Mesenchymal stem cell (in vitro differentiated cells and primary cell): Measurements from ENCODE around the gene SPPL2B.

ENCODE experiments used
- DNase-seq: peaks from one replicate; pipeline ENCODE4 v3.0.0-alpha.2; 2013
- H2AFZ ChIP-seq: one replicate; pipeline ENCODE4 v1.6.1; 2013; ENCODE audit warnings: low read depth, mild to moderate bottlenecking, control low read depth, inconsistent platforms, low read length, moderate library complexity
- H2AK5ac ChIP-seq: 2 replicates; pipeline ENCODE4 v1.6.1; 2013; ENCODE audit warnings: low read length, moderate library complexity, mild to moderate bottlenecking, inconsistent platforms; ENCODE audit not compliant: severe bottlenecking
- H2BK120ac ChIP-seq: one replicate; pipeline ENCODE4 v1.6.1; 2013; ENCODE audit warnings: low read depth, mild to moderate bottlenecking, inconsistent platforms, low read length, moderate library complexity
- H2BK12ac ChIP-seq, 2 experiments: one replicate each; pipeline ENCODE4 v1.6.1; 2013; ENCODE audit warnings: inconsistent platforms in 2 of 2, low read length in 2 of 2, mild to moderate bottlenecking in 2 of 2, moderate library complexity in 2 of 2, control low read depth in 1 of 2
- H2BK15ac ChIP-seq: one replicate; pipeline ENCODE4 v1.6.1; 2013; ENCODE audit warnings: mild to moderate bottlenecking, low read depth, inconsistent platforms; ENCODE audit not compliant: poor library complexity, severe bottlenecking
- H2BK5ac ChIP-seq: 2 replicates; pipeline ENCODE4 v1.6.1; 2013; ENCODE audit warnings: low read depth, mild to moderate bottlenecking, low read length, control low read depth, inconsistent platforms; ENCODE audit not compliant: poor library complexity, severe bottlenecking
- H3K14ac ChIP-seq, 2 experiments: one replicate each; pipeline ENCODE4 v1.6.1; 2013; ENCODE audit warnings: inconsistent platforms in 2 of 2, low read length in 2 of 2, control low read depth in 1 of 2, mild to moderate bottlenecking in 1 of 2, moderate library complexity in 1 of 2
- H3K18ac ChIP-seq, 2 experiments: one replicate each; pipeline ENCODE4 v1.6.1; 2013; ENCODE audit warnings: inconsistent platforms in 2 of 2, low read length in 2 of 2, control low read depth in 1 of 2, low read depth in 1 of 2, mild to moderate bottlenecking in 1 of 2
- H3K23ac ChIP-seq, 2 experiments: one replicate each; pipeline ENCODE4 v1.6.1; 2013; ENCODE audit warnings: inconsistent platforms in 2 of 2, low read length in 2 of 2, mild to moderate bottlenecking in 2 of 2, moderate library complexity in 2 of 2, control low read depth in 1 of 2
- H3K27ac ChIP-seq: 2 replicates; pipeline ENCODE4 v1.5.1; 2013; ENCODE audit warnings: mild to moderate bottlenecking, moderate library complexity, low read length, control low read depth, inconsistent platforms; ENCODE audit not compliant: poor library complexity, severe bottlenecking
- H3K27me3 ChIP-seq, 2 experiments: 2 replicates each; pipeline versions ENCODE4 v1.6.1 to v1.7.0; 2013; ENCODE audit warnings: low read length in 2 of 2, mild to moderate bottlenecking in 2 of 2, moderate library complexity in 2 of 2, control low read depth in 1 of 2, inconsistent platforms in 1 of 2; ENCODE audit not compliant: control insufficient read depth in 1 of 2, insufficient read depth in 1 of 2
- H3K36me3 ChIP-seq, 2 experiments: 2 replicates each; pipeline versions ENCODE4 v1.6.1 to v1.7.0; 2013; ENCODE audit warnings: low read length in 2 of 2, control low read depth in 1 of 2, inconsistent platforms in 1 of 2, low read depth in 1 of 2, mild to moderate bottlenecking in 1 of 2; ENCODE audit not compliant: insufficient read depth in 2 of 2, control insufficient read depth in 1 of 2
- H3K4ac ChIP-seq, 2 experiments: one replicate each; pipeline ENCODE4 v1.6.1; 2013; ENCODE audit warnings: inconsistent platforms in 2 of 2, low read length in 2 of 2, mild to moderate bottlenecking in 2 of 2, moderate library complexity in 2 of 2, control low read depth in 1 of 2, low read depth in 1 of 2
- H3K4me1 ChIP-seq: 2 replicates; pipeline ENCODE4 v1.6.1; 2013; ENCODE audit warnings: low read depth, low read length, control low read depth; ENCODE audit not compliant: control insufficient read depth, insufficient read depth
- H3K4me2 ChIP-seq: 2 replicates; pipeline ENCODE4 v1.6.1; 2013; ENCODE audit warnings: low read length, mild to moderate bottlenecking, inconsistent platforms; ENCODE audit not compliant: poor library complexity, severe bottlenecking
- H3K4me3 ChIP-seq, 2 experiments: 2 replicates each; pipeline versions ENCODE4 v1.5.1 to v1.7.0; 2013; ENCODE audit warnings: low read length in 2 of 2, mild to moderate bottlenecking in 2 of 2, control low read depth in 1 of 2, low read depth in 1 of 2; ENCODE audit not compliant: insufficient read depth in 1 of 2
- H3K79me1 ChIP-seq: replicated peaks from 2 replicates; pipeline ENCODE4 v1.6.1; 2013; ENCODE audit warnings: mild to moderate bottlenecking, control low read depth, low read length, inconsistent platforms; ENCODE audit not compliant: poor library complexity, severe bottlenecking
- H3K9ac ChIP-seq: 2 replicates; pipeline ENCODE4 v1.7.0; 2013; ENCODE audit warnings: mild to moderate bottlenecking, low read length, moderate library complexity
- H3K9me3 ChIP-seq: 2 replicates; pipeline ENCODE4 v1.7.0; 2013; ENCODE audit warnings: mild to moderate bottlenecking, low read length; ENCODE audit not compliant: control insufficient read depth
- H4K8ac ChIP-seq: one replicate; pipeline ENCODE4 v1.6.1; 2013; ENCODE audit warnings: inconsistent platforms, mild to moderate bottlenecking, low read length, moderate library complexity
- H4K91ac ChIP-seq: one replicate; pipeline ENCODE4 v1.6.1; 2013; ENCODE audit warnings: mild to moderate bottlenecking, low read length, inconsistent platforms
- WGBS: methylation state at CpG from one replicate; pipeline ENCODE4 v1.1.7; 2013; ENCODE audit warnings: mixed read lengths; 5-methylcytosine and 5-hydroxymethylcytosine counted together

Gene SPPL2B

DNA sequence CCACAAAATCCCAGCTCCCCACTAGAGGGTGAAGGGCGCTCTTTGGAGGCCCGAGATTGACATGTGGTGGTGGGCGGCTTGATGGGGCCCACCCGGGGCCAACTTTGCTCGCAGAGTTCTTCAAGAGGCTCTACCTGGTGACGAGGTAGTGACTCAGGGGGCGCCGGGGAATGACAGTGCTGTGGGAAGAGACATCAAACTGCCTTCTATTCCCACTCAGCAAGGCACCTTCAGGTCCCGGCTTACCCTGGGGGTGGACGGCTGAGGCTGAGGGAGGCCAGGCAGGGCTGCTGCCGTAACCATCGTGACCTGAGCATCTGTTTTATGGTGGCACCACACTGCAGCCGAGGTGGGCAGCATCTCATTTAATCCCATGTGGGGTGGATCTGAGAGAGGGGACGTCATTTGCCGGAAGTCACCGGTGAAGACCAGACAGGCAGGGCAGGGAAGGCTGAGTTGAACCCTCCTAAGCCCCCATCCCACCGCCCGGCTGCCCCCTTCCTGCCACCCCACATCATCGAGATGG is 22.1 kb upstream of the SPPL2B start:
- Histone ChIP-seq H3K9me3 (no peaks in the 10 kb centered on the region), H3K79me1 (no peaks in the 10 kb centered on the region), H3K18ac (no peak overlapping the region), H4K91ac (no peak overlapping the region), H2AFZ (no peak overlapping the region), H3K36me3 (no peaks in the 10 kb centered on the region), H3K9ac (no peak overlapping the region), H2AK5ac (no peak overlapping the region), H4K8ac (no peak overlapping the region), H3K14ac (no peak overlapping the region), H3K23ac (no peak overlapping the region), H2BK15ac (no peak overlapping the region), H3K4me2 (no peak overlapping the region), H2BK12ac (peak overlapping the region in 1 of 2 experiments; percentile 47), H2BK5ac (no peak overlapping the region), H3K4me1 (peaks cover 17% of the 10 kb centered on the region), H3K27me3 (peaks cover 62 to 69% of the 10 kb centered on the region in 2 experiments), H2BK120ac (no peak overlapping the region), H3K4me3 (no peak overlapping the region), H3K27ac (no peak overlapping the region), H3K4ac (no peak overlapping the region)
- WGBS = 83% methylated on average over 19 of the region's 19 CpGs
- no peak for DNase-seq

DNA sequence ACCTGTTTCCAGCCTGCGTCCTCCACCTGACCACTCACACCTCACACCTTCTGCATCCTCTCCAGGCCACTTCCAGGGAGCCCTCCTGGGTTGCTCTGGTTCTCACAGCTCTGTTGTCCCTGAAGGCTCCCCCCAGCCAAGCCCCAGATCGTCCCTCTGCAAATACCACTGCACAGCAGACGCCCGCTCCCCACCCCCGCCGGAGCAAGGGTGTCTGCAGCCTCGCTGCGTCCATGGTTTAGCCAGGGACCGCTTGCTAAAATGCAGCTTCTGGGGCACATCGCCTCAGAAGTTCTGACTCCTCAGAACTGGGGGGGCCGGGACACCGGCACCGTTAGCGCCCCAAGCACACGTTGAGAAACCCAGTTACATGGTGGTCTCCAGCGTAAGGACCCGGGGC is 21.5 kb upstream of the SPPL2B start:
- H2AFZ ChIP-seq = no peak overlapping the region

DNA sequence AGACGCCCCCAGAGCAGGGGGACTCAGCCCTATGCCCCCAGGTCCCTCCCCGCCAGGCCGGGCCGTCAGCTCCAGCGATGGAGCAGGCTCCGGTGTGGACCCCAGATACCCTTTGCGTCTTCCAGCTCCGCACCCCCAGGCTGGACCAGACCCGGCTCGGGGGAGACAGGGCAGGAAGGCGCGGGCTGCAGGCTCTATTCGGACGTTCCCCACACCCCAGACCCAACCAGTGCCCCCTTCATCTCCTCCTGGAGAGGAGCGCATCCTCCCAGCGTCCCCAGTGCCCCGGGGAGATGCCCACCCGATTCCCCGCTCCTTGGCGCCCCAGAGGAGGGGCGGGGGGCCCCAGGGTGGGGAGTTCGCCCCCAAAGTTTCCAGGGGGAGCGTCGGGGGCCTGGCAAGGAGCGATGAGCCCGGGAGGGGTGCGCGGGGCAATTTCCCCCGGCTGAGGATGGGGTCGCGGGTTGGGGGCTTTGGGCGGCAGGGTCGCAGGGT is 20.9 kb upstream of the SPPL2B start:
- Histone ChIP-seq H4K8ac (no peak overlapping the region), H3K18ac (no peak overlapping the region), H3K14ac (no peak overlapping the region), H2BK15ac (no peak overlapping the region), H2BK12ac (no peak overlapping the region), H2BK120ac (no peak overlapping the region), H2BK5ac (no peak overlapping the region), H3K4me3 (no peak overlapping the region), H3K23ac (no peak overlapping the region), H3K4ac (no peak overlapping the region), H4K91ac (no peak overlapping the region), H3K79me1 (no peaks in the 10 kb centered on the region), H3K27me3 (peaks cover 60 to 69% of the 10 kb centered on the region in 2 experiments), H3K9me3 (no peaks in the 10 kb centered on the region), H2AFZ (no peak overlapping the region), H3K4me2 (no peak overlapping the region), H2AK5ac (no peak overlapping the region), H3K9ac (no peak overlapping the region), H3K36me3 (no peaks in the 10 kb centered on the region), H3K4me1 (peaks cover 13% of the 10 kb centered on the region), H3K27ac (no peak overlapping the region)
- WGBS = 60% methylated on average over 23 of the region's 33 CpGs
- DNase-seq = no peak

More for the DNA sequence above, 21.5 kb upstream of the SPPL2B start:
- no peak overlapping the region for H2AK5ac ChIP-seq
- H3K36me3 ChIP-seq = no peaks in the 10 kb centered on the region
- H2BK15ac ChIP-seq = no peak overlapping the region
- no peak overlapping the region for H3K27ac ChIP-seq
- H3K4me3 ChIP-seq = peak overlapping the region in 1 of 2 experiments; percentile 9
- H3K79me1 ChIP-seq = no peaks in the 10 kb centered on the region
- peaks cover 17% of the 10 kb centered on the region for H3K4me1 ChIP-seq
- no peak overlapping the region for H2BK5ac ChIP-seq
- no peak overlapping the region for H3K9ac ChIP-seq
- H3K14ac ChIP-seq = no peak overlapping the region
- H4K91ac ChIP-seq = peak overlapping the region; percentile 20
- no peak overlapping the region for H3K4me2 ChIP-seq
- H3K23ac ChIP-seq = no peak overlapping the region
- H3K18ac ChIP-seq = no peak overlapping the region
- no peak for DNase-seq
- H3K4ac ChIP-seq = no peak overlapping the region
- no peak overlapping the region for H2BK120ac ChIP-seq
- no peak overlapping the region for H4K8ac ChIP-seq
- 68% methylated on average over 17 of the region's 17 CpGs for WGBS
- no peak overlapping the region for H2BK12ac ChIP-seq
- no peaks in the 10 kb centered on the region for H3K9me3 ChIP-seq
- H3K27me3 ChIP-seq = peaks cover 60 to 69% of the 10 kb centered on the region in 2 experiments

DNA sequence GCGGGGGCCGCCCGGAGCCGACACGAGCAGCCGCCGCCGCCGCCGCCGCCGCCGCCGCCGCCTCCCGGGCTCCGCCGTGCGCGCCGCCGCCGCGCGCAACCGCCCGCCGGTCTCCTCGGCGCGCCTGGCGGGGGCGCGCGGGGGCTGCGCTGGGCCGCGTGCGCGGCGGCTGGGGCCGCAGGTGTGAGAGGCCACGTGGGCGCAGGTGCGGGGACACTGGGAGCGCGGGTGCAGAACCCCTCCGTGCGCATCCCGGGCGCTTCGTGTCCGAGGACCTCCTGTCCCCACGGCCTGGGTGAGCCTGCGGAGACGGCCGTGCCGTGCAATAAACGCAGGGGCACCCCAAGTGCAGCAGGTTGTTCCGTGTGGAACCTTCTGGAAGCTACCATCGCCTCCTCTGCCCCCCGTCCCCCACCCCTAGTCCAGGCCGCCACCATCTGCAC is 20.3 kb upstream of the SPPL2B start, which contains the start of gene LINGO3:
Gene LINGO3 (minus strand): TSS at position 41 of the 443 bp plus-strand sequence. CDS start 16,378 bp downstream, outside the sequence.
- Histone ChIP-seq H3K23ac (no peak within 1 kb of the TSS), H3K4me2 (peak within 1 kb of the TSS; percentile 65), H3K4me1 (peaks cover 13% of the 10 kb centered on the region), H3K14ac (no peak within 1 kb of the TSS), H2BK15ac (no peak within 1 kb of the TSS), H3K27me3 (peaks cover 61 to 68% of the 10 kb centered on the region in 2 experiments), H2AFZ (no peak within 1 kb of the TSS), H3K9me3 (no peaks in the 10 kb centered on the region), H3K9ac (no peak within 1 kb of the TSS), H3K79me1 (no peaks in the 10 kb centered on the region), H3K27ac (no peak within 1 kb of the TSS), H2BK12ac (no peak within 1 kb of the TSS), H4K91ac (no peak within 1 kb of the TSS), H3K4me3 (peak within 1 kb of the TSS; percentile 44 to 58), H3K18ac (no peak within 1 kb of the TSS), H3K36me3 (no peaks in the 10 kb centered on the region), H2BK5ac (no peak within 1 kb of the TSS), H2AK5ac (no peak within 1 kb of the TSS), H4K8ac (no peak within 1 kb of the TSS), H2BK120ac (no peak within 1 kb of the TSS), H3K4ac (no peak within 1 kb of the TSS)
- DNase-seq = no peak
- 21% methylated on average over 29 of the region's 63 CpGs for WGBS
